Activated naive CD4-positive, alpha-beta T cell treated with anti-CD3 and anti-CD28 coated beads, Interleukin-2, amount 50 U/mL, for 72 hours (primary cell): ENCODE results near the gene BRD8. TPM values are rescaled to one million over a fixed set of nuclear protein-coding genes. Genes with fewer than 3 reads are reported as not detected.
"Not testable (repeated sequence)": the region's sequence is repeated elsewhere in the genome, so short reads cannot be mapped to it uniquely, and the experiment has no call there.

Experiments
- ATAC-seq, 2 donors: fragments of 150-1000 bp; cut with Tn5 transposase; 2 replicates each; pipeline ENCODE4 v1.10.0; 2021; ENCODE audit warnings: mild to moderate bottlenecking in 2 of 2, moderate library complexity in 2 of 2
- DNase-seq, 2 donors: peaks; one replicate each; pipeline ENCODE4 v3.0.0; 2021 to 2022; ENCODE audit warnings: low spot score in 2 of 2
- H3K27ac Mint-ChIP-seq, 2 donors: one replicate each; pipeline ENCODE4 v1.8.0; 2022; ENCODE audit warnings: mild to moderate bottlenecking in 2 of 2, mixed read lengths in 2 of 2
- H3K36me3 Mint-ChIP-seq, 2 donors: one replicate each; pipeline ENCODE4 v1.8.0; 2022; ENCODE audit warnings: mixed read lengths in 2 of 2
- H3K9me3 Mint-ChIP-seq, 2 donors: one replicate each; pipeline ENCODE4 v1.8.0; 2022; ENCODE audit warnings: mixed read lengths in 2 of 2
- total RNA-seq, 2 donors: library from RNA; stranded (reverse); gene quantifications; one replicate each; pipeline ENCODE4 v1.2.3, GENCODE V29; 2022

The BRD8 gene
- 100 to 1,000 TPM in 1 of 2 donors, 10 to 100 TPM in 1; 58.3 to 209 TPM for total RNA-seq

GRCh38 chr5:138178516-138179276, at the start of gene BRD8, which contains the start of gene KIF20A:
Gene BRD8 (minus strand): TSS chr5:138178630. CDS start chr5:138178614, 16 bp downstream.
Gene KIF20A (plus strand): TSS chr5:138179112. CDS start chr5:138179681, 569 bp downstream.
- H3K27ac Mint-ChIP-seq: no peak within 1 kb of the TSS
- ATAC-seq (peak; percentile 90 to 92), DNase-seq (peak; percentile 85 to 90)
- H3K36me3 Mint-ChIP-seq: peaks cover 0 to 14% of the 10 kb centered on the region in 2 donors
- no peaks in the 10 kb centered on the region for H3K9me3 Mint-ChIP-seq

GRCh38 chr5:138226910-138227309, 48.5 kb upstream of the BRD8 start:
- Mint-ChIP-seq H3K36me3 (no peaks in the 10 kb centered on the region), H3K27ac (no peak overlapping the region), H3K9me3 (peaks cover 0 to 3% of the 10 kb centered on the region in 2 donors)
- ATAC-seq (no peak), DNase-seq (no peak)

GRCh38 chr5:138224712-138225111, 46.3 kb upstream of the BRD8 start:
- no peak for ATAC-seq
- H3K36me3 Mint-ChIP-seq: no peaks in the 10 kb centered on the region
- H3K27ac Mint-ChIP-seq: no peak overlapping the region

GRCh38 chr5:138223532-138223931, 45.1 kb upstream of the BRD8 start:
- no peak for DNase-seq
- H3K27ac Mint-ChIP-seq: no peak overlapping the region
- H3K9me3 Mint-ChIP-seq: peaks cover 0 to 3% of the 10 kb centered on the region in 2 donors
- no peaks in the 10 kb centered on the region for H3K36me3 Mint-ChIP-seq
- ATAC-seq: no peak

More at GRCh38 chr5:138224712-138225111, 46.3 kb upstream of the BRD8 start:
- H3K9me3 Mint-ChIP-seq: peaks cover 0 to 3% of the 10 kb centered on the region in 2 donors
- DNase-seq: no peak

- ATAC-seq: no peak
- H3K36me3 Mint-ChIP-seq: peaks cover 8% of the 10 kb centered on the region in 2 donors
- no peak for DNase-seq
- no peak overlapping the region for H3K27ac Mint-ChIP-seq
- H3K9me3 Mint-ChIP-seq: no peaks in the 10 kb centered on the region
Observed at GRCh38 chr5:138216799-138217198, 38.4 kb upstream of the BRD8 start.

GRCh38 chr5:138213161-138214029, 35.0 kb upstream of the BRD8 start, which contains the start of gene CDC23:
Gene CDC23 (minus strand): TSS chr5:138213323. CDS start chr5:138213312, 11 bp downstream.
- Mint-ChIP-seq H3K9me3 (no peaks in the 10 kb centered on the region), H3K36me3 (peaks cover 8% of the 10 kb centered on the region in 2 donors), H3K27ac (peak within 1 kb of the TSS; percentile 93 to 100)
- ATAC-seq (peak; percentile 96 to 97), DNase-seq (peak; percentile 85 to 92)

- Mint-ChIP-seq H3K27ac (peak overlapping the region; percentile 93 to 100), H3K36me3 (peaks cover 8% of the 10 kb centered on the region in 2 donors), H3K9me3 (no peaks in the 10 kb centered on the region)
- peak; percentile 23 to 35 for ATAC-seq
- DNase-seq: peak in 1 of 2 donors; percentile 21
Observed at GRCh38 chr5:138212828-138213160, 34.4 kb upstream of the BRD8 start.

GRCh38 chr5:138210985-138211384, 32.6 kb upstream of the BRD8 start:
- Mint-ChIP-seq H3K27ac (no peak overlapping the region), H3K36me3 (peaks cover 8% of the 10 kb centered on the region in 2 donors), H3K9me3 (no peaks in the 10 kb centered on the region)
- ATAC-seq: no peak
- DNase-seq: no peak

GRCh38 chr5:138193859-138194258, 15.4 kb upstream of the BRD8 start:
- H3K9me3 Mint-ChIP-seq, ATAC-seq, DNase-seq, H3K27ac Mint-ChIP-seq: not testable (repeated sequence)
- peaks cover 2 to 10% of the 10 kb centered on the region in 2 donors for H3K36me3 Mint-ChIP-seq

- peaks cover 8 to 14% of the 10 kb centered on the region in 2 donors for H3K36me3 Mint-ChIP-seq
- DNase-seq: no peak
- no peaks in the 10 kb centered on the region for H3K9me3 Mint-ChIP-seq
- ATAC-seq: no peak
- H3K27ac Mint-ChIP-seq: no peak overlapping the region
Observed at GRCh38 chr5:138192826-138193225, 14.4 kb upstream of the BRD8 start.

GRCh38 chr5:138188626-138189025, 10.2 kb upstream of the BRD8 start:
- Mint-ChIP-seq H3K27ac (peak overlapping the region in 1 of 2 donors; percentile 64), H3K36me3 (peaks cover 14% of the 10 kb centered on the region in 2 donors), H3K9me3 (no peaks in the 10 kb centered on the region)
- DNase-seq (no peak), ATAC-seq (no peak)

GRCh38 chr5:138186002-138186447, 7.6 kb upstream of the BRD8 start:
- no peak for DNase-seq
- no peak for ATAC-seq
- no peaks in the 10 kb centered on the region for H3K9me3 Mint-ChIP-seq
- peak overlapping the region; percentile 48 to 68 for H3K27ac Mint-ChIP-seq
- H3K36me3 Mint-ChIP-seq: peaks cover 6 to 25% of the 10 kb centered on the region in 2 donors

- H3K9me3 Mint-ChIP-seq: no peaks in the 10 kb centered on the region
- peak overlapping the region in 1 of 2 donors; percentile 27 for H3K27ac Mint-ChIP-seq
- DNase-seq: no peak
- no peak for ATAC-seq
- peaks cover 0 to 20% of the 10 kb centered on the region in 2 donors for H3K36me3 Mint-ChIP-seq
Observed at GRCh38 chr5:138182808-138183207, 4.4 kb upstream of the BRD8 start.

- peaks cover 0 to 20% of the 10 kb centered on the region in 2 donors for H3K36me3 Mint-ChIP-seq
- no peak for DNase-seq
- no peak overlapping the region for H3K27ac Mint-ChIP-seq
- H3K9me3 Mint-ChIP-seq: no peaks in the 10 kb centered on the region
- no peak for ATAC-seq
Observed at GRCh38 chr5:138180841-138181240, 2.4 kb upstream of the BRD8 start.

GRCh38 chr5:138180183-138180782, 1.9 kb upstream of the BRD8 start:
- peak in 1 of 2 donors; percentile 7 for DNase-seq
- no peak for ATAC-seq
- no peaks in the 10 kb centered on the region for H3K9me3 Mint-ChIP-seq
- peaks cover 0 to 20% of the 10 kb centered on the region in 2 donors for H3K36me3 Mint-ChIP-seq
- H3K27ac Mint-ChIP-seq: peak overlapping the region in 1 of 2 donors; percentile 55

GRCh38 chr5:138179277-138179857, 937 bp upstream of the BRD8 start:
- Mint-ChIP-seq H3K9me3 (no peaks in the 10 kb centered on the region), H3K36me3 (peaks cover 0 to 14% of the 10 kb centered on the region in 2 donors), H3K27ac (no peak overlapping the region)
- DNase-seq (peak in 1 of 2 donors; percentile 38), ATAC-seq (no peak)
